ENCODE measurements around the gene DCAF8. TPM values are rescaled to one million over a fixed set of nuclear protein-coding genes. Genes with fewer than 3 reads are reported as not detected.
A peak's percentile ranks its signal among the peaks of the same experiment; 100 is the strongest.

DCAF8 gene
- total RNA-seq, 2 donors from 2014 or later: 246 to 280 TPM

DNA sequence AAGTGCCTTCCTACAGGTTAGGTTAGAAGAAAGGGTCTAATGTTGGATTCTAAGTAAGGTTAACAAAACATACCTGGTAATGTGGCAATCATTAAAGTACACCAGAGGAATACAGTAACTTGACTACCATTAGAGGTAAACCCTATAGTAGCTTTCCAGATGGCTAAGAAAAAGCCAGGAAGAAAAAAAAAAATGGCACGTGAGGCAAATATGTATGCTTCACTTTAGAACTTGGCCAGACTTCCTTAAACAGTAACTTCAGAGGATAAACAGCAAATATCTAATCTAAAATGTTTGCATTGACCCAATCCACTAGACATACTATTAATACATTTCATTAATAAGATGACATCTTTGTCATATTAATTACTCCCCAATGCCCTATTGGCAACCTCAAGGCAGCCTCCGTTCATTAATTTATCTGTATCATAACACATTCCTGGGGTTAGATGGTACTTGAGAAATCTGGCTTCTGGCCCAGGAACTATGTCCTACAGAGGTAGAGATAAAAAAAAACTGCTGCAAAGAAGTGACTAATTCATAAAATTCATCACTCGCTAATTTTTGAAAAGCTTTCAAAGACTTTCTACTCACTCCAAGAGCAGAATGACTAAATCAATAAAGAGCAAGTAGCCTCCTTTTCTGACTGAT is 5.8 kb downstream of the DCAF8 start:
- DNase-seq (no peak), ATAC-seq (replicated peaks in 1 of 2) (peak in 1 of 2 donors; percentile 31)
- Mint-ChIP-seq H3K27ac (peak overlapping the region; percentile 61), H3K27me3 (ENCODE audit: low read depth) (no peaks in the 10 kb centered on the region), H3K9me3 (no peaks in the 10 kb centered on the region), H3K36me3 (ENCODE audit: insufficient read depth in 2 of 2) (peaks cover 7 to 30% of the 10 kb centered on the region in 2 donors), H3K4me1 (ENCODE audit: low read depth) (peaks cover 57% of the 10 kb centered on the region), H3K4me3 (peak overlapping the region in 1 of 2 donors; percentile 36)

- ATAC-seq (replicated peaks in 1 of 2) (no peak), DNase-seq (no peak)
- Mint-ChIP-seq H3K9me3 (no peaks in the 10 kb centered on the region), H3K27ac (peak overlapping the region; percentile 61), H3K4me1 (ENCODE audit: low read depth) (peaks cover 50% of the 10 kb centered on the region), H3K27me3 (ENCODE audit: low read depth) (no peaks in the 10 kb centered on the region), H3K4me3 (no peak overlapping the region), H3K36me3 (ENCODE audit: insufficient read depth in 2 of 2) (peaks cover 5 to 30% of the 10 kb centered on the region in 2 donors)
Measured at GRCh38 chr1:160255781-160256300, 6.5 kb downstream of the DCAF8 start.

DNA sequence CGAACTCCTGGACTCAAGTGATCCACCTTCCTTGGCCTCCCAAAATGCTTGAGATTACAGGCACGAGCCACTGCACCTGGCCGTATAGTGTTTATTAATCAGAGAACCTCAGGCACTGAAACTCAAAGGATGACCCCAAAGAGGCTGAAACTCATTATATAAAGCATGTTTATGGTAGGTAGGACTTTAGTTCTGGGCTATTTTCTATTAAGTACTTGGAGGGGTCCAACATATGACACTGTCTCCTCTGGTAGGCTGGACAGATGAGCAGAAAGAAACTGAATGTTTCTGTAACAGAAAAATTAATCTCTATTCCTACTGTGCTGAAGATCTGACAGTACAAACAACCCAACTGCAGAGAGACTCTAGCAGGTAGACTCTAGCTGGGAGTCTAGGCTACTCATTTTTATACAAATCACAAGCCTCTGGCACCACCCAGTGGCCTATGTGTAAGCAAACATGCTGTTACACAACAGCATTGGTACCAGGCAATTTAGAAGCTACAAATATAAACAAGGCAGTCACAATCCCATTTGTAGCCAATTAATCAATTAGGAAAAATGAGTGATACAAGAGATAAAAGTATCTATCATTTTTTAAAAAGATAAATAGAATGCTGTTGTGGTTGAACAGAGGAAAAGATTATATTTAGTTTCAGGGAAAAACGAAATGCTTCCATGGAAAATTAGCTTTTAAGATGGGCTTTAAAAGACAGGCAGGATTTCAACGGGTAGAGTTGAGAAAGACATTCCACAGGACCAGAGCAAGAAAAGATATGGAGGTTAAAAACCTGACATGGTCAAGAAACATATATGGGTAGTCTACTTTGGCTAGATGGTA is 10.4 kb downstream of the DCAF8 start:
- peak; percentile 86 to 87 for ATAC-seq (replicated peaks in 1 of 2)
- no peak overlapping the region for H3K4me3 Mint-ChIP-seq
- peak overlapping the region; percentile 74 for H3K27ac Mint-ChIP-seq
- peaks cover 0 to 18% of the 10 kb centered on the region in 2 donors for H3K36me3 Mint-ChIP-seq (ENCODE audit: insufficient read depth in 2 of 2)
- no peaks in the 10 kb centered on the region for H3K9me3 Mint-ChIP-seq
- peak; percentile 48 to 56 for DNase-seq
- peaks cover 22% of the 10 kb centered on the region for H3K4me1 Mint-ChIP-seq (ENCODE audit: low read depth)
- H3K27me3 Mint-ChIP-seq (ENCODE audit: low read depth): no peaks in the 10 kb centered on the region

DNA sequence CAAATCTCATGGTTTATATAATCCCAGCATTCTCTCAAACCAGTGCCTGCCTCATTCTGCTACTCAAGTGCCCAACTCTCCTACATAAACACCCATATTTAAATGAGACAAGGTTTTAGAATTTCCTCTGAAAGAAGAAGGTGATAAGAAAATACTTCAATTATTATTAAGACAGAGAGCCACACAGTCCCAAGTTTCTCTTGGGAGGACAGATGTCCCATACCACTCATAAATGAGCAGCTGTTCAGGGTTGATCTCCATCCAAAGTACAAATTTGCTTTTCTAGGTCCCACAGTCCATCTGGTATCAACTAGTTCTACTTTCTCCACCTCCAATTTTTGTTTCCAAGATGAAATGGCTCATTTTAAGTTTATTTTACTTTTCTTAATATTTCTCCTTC is 11.3 kb downstream of the DCAF8 start:
- Mint-ChIP-seq H3K36me3 (ENCODE audit: insufficient read depth in 2 of 2) (peaks cover 0 to 18% of the 10 kb centered on the region in 2 donors), H3K27me3 (ENCODE audit: low read depth) (no peaks in the 10 kb centered on the region), H3K27ac (peak overlapping the region; percentile 27), H3K4me1 (ENCODE audit: low read depth) (peaks cover 22% of the 10 kb centered on the region), H3K4me3 (no peak overlapping the region), H3K9me3 (no peaks in the 10 kb centered on the region)
- no peak for DNase-seq
- no peak for ATAC-seq (replicated peaks in 1 of 2)

DNA sequence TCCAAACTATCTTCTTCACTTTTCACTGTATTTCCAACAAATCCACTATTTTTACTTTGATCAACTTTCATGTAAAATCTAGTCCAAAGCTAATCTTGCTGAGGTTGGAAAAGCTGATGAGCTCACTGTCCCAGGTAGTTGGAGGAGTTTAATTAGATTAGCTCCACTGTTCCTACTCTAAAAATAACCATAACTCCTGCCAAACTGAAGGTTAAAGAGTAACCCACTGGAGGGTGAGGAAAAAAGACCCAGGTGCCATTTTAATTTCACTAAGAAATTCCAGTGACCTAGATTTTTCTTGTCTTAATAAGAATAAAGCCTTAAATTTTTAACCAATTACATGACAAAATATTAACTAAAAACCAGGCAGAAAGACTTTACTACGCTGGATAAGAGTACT is 15.3 kb downstream of the DCAF8 start:
- H3K9me3 Mint-ChIP-seq: no peaks in the 10 kb centered on the region
- H3K4me1 Mint-ChIP-seq (ENCODE audit: low read depth): peaks cover 12% of the 10 kb centered on the region
- DNase-seq (no peak), ATAC-seq (replicated peaks in 1 of 2) (no peak)
- no peaks in the 10 kb centered on the region for H3K27me3 Mint-ChIP-seq (ENCODE audit: low read depth)
- H3K4me3 Mint-ChIP-seq: no peak overlapping the region
- no peak overlapping the region for H3K27ac Mint-ChIP-seq
- H3K36me3 Mint-ChIP-seq (ENCODE audit: insufficient read depth in 2 of 2): peaks cover 4 to 7% of the 10 kb centered on the region in 2 donors

- Mint-ChIP-seq H3K4me3 (no peak overlapping the region), H3K9me3 (no peaks in the 10 kb centered on the region), H3K27ac (peak overlapping the region; percentile 70), H3K27me3 (ENCODE audit: low read depth) (no peaks in the 10 kb centered on the region), H3K4me1 (ENCODE audit: low read depth) (peaks cover 16% of the 10 kb centered on the region), H3K36me3 (ENCODE audit: insufficient read depth in 2 of 2) (peaks cover 4 to 6% of the 10 kb centered on the region in 2 donors)
- DNase-seq (no peak), ATAC-seq (replicated peaks in 1 of 2) (no peak)
Measured at GRCh38 chr1:160245434-160245833, 16.9 kb downstream of the DCAF8 start.

DNA sequence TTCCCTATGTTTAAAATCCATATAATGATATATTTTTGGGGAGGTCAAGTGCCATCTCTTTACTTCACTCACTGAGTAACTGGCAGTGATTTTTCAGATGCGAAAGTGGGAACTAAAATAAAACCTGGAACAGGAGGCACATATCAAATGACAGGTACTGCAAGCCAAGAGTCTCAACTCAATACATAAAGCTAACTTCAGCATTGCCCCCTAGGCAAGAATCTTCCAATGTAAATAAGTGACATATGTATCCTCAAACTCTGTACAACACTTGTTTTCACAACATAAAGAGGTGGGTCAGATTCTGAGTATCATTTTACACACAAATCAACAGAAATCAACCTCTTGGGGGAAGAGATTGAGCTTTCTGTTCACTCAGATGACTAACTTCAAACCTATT is 18.1 kb downstream of the DCAF8 start:
- H3K36me3 Mint-ChIP-seq (ENCODE audit: insufficient read depth in 2 of 2): peaks cover 9 to 10% of the 10 kb centered on the region in 2 donors

GRCh38 chr1:160243767-160244166 is 18.6 kb downstream of the DCAF8 start:
- Mint-ChIP-seq H3K36me3 (ENCODE audit: insufficient read depth in 2 of 2) (peaks cover 9 to 13% of the 10 kb centered on the region in 2 donors), H3K4me1 (ENCODE audit: low read depth) (peaks cover 16% of the 10 kb centered on the region), H3K9me3 (no peaks in the 10 kb centered on the region), H3K27ac (no peak overlapping the region), H3K4me3 (no peak overlapping the region), H3K27me3 (ENCODE audit: low read depth) (no peaks in the 10 kb centered on the region)
- DNase-seq (no peak), ATAC-seq (replicated peaks in 1 of 2) (no peak)

More for the DNA sequence above, 18.1 kb downstream of the DCAF8 start:
- peaks cover 16% of the 10 kb centered on the region for H3K4me1 Mint-ChIP-seq (ENCODE audit: low read depth)
- no peaks in the 10 kb centered on the region for H3K27me3 Mint-ChIP-seq (ENCODE audit: low read depth)
- no peak for ATAC-seq (replicated peaks in 1 of 2)
- H3K4me3 Mint-ChIP-seq: no peak overlapping the region
- H3K9me3 Mint-ChIP-seq: no peaks in the 10 kb centered on the region
- no peak for DNase-seq
- H3K27ac Mint-ChIP-seq: no peak overlapping the region

DNA sequence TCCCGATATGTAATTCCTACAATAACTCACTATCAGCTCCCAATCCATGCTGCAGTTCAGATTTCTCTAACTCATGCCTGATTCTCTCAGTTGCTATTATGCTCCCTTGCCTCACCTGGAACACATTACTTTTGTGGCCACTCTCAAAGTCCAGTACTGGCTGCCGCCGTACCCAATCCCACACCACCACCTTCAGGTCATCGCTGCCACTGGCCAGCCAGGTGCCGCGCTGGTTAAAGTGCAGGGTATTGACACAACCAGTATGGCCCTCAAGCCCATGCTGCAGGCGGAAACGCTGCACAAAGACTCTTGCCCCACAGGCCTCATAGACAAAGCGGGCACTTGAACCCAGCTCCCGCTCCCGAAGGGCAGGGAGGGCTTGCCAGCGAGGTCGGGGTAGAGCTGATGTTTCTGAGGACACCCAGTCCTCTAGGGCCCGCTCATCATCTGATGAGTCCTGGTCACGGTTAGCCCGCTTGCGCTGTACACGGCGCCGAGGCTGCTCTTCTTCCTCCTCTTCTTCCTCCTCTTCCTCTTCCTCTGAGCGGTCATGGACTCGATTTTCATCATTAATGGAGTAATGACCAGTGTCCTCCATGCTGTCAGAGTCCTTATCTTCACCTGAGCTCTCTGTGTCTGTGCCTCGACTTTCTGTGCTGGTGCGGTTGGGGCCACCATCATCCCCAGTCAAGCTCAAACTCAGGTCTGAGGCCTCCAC is 22.6 kb downstream of the DCAF8 start:
- Mint-ChIP-seq H3K4me1 (ENCODE audit: low read depth) (peaks cover 10% of the 10 kb centered on the region), H3K27me3 (ENCODE audit: low read depth) (no peaks in the 10 kb centered on the region), H3K27ac (no peak overlapping the region), H3K36me3 (ENCODE audit: insufficient read depth in 2 of 2) (peaks cover 12 to 18% of the 10 kb centered on the region in 2 donors), H3K9me3 (no peaks in the 10 kb centered on the region), H3K4me3 (no peak overlapping the region)
- ATAC-seq (replicated peaks in 1 of 2) (no peak), DNase-seq (no peak)

GRCh38 chr1:160238408-160238807 is 23.9 kb downstream of the DCAF8 start:
- H3K4me1 Mint-ChIP-seq (ENCODE audit: low read depth): peaks cover 18% of the 10 kb centered on the region
- H3K9me3 Mint-ChIP-seq: no peaks in the 10 kb centered on the region
- peak overlapping the region; percentile 85 for H3K27ac Mint-ChIP-seq
- no peak for DNase-seq
- no peak for ATAC-seq (replicated peaks in 1 of 2)
- peaks cover 11 to 22% of the 10 kb centered on the region in 2 donors for H3K36me3 Mint-ChIP-seq (ENCODE audit: insufficient read depth in 2 of 2)
- H3K4me3 Mint-ChIP-seq: no peak overlapping the region
- H3K27me3 Mint-ChIP-seq (ENCODE audit: low read depth): no peaks in the 10 kb centered on the region

DNA sequence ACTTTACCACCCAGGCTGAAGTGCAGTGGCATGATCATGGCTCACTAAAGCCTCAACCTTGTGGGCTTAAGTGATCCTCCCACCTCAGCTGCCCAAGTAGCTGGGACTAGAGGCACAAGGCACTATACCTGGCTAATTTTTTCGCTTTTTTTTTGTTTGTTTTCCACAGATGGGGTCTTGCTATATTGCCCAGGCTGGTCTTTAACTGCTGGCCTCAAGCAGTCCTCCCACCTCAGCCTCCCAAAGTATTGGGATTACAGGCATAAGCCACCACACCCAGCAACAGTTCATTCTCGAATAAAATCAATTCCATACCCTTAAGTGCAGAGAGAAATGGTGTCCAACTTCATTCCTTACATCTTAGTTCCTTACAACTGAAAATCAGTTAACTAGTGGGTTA is 24.8 kb downstream of the DCAF8 start:
- no peak for ATAC-seq (replicated peaks in 1 of 2)
- no peak for DNase-seq
- no peak overlapping the region for H3K27ac Mint-ChIP-seq
- H3K4me3 Mint-ChIP-seq: no peak overlapping the region
- no peaks in the 10 kb centered on the region for H3K27me3 Mint-ChIP-seq (ENCODE audit: low read depth)
- peaks cover 8 to 25% of the 10 kb centered on the region in 2 donors for H3K36me3 Mint-ChIP-seq (ENCODE audit: insufficient read depth in 2 of 2)
- H3K9me3 Mint-ChIP-seq: no peaks in the 10 kb centered on the region
- H3K4me1 Mint-ChIP-seq (ENCODE audit: low read depth): peaks cover 18% of the 10 kb centered on the region

- H3K36me3 Mint-ChIP-seq (ENCODE audit: insufficient read depth in 2 of 2): peaks cover 8 to 25% of the 10 kb centered on the region in 2 donors
- peak overlapping the region; percentile 33 for H3K27ac Mint-ChIP-seq
- no peaks in the 10 kb centered on the region for H3K27me3 Mint-ChIP-seq (ENCODE audit: low read depth)
- peaks cover 18% of the 10 kb centered on the region for H3K4me1 Mint-ChIP-seq (ENCODE audit: low read depth)
- no peak for ATAC-seq (replicated peaks in 1 of 2)
- DNase-seq: no peak
- no peaks in the 10 kb centered on the region for H3K9me3 Mint-ChIP-seq
- H3K4me3 Mint-ChIP-seq: no peak overlapping the region
Measured at GRCh38 chr1:160236806-160237205, 25.5 kb downstream of the DCAF8 start.

DNA sequence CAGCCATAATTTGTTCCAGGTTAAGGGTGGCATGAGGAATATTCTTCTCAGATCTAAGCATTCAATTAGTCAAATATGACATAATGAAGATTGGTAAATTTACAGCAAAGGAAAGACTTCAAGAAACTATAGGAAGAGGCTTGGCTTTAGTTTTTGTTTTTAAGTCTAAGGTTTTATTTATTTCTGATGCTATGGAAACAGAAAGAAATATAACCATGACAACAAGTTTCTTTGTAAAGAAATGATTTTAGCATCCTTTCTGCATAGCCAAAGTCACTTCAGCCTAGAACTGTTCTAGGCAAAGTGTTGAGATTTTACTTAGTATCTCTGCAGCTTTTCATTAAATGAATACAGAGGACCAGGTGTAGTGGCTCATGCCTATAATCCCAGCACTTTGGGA is 29.4 kb downstream of the DCAF8 start:
- no peak overlapping the region for H3K4me3 Mint-ChIP-seq
- DNase-seq (no peak), ATAC-seq (replicated peaks in 1 of 2) (no peak)
- H3K27ac Mint-ChIP-seq: no peak overlapping the region
- H3K36me3 Mint-ChIP-seq (ENCODE audit: insufficient read depth in 2 of 2): peaks cover 5 to 23% of the 10 kb centered on the region in 2 donors
- H3K4me1 Mint-ChIP-seq (ENCODE audit: low read depth): peaks cover 13% of the 10 kb centered on the region
- H3K9me3 Mint-ChIP-seq: no peaks in the 10 kb centered on the region
- H3K27me3 Mint-ChIP-seq (ENCODE audit: low read depth): no peaks in the 10 kb centered on the region
